MM.1S (cell line): ENCODE data around the gene SPECC1L.

Source experiments
- DNase-seq: peaks from one replicate; pipeline ENCODE4 v3.0.0-alpha.2; 2015
- H2AFZ ChIP-seq: fragments of 300-600 bp; sonication (generic); 2 replicates; pipeline ENCODE4 v1.6.0; 2016; ENCODE audit warnings: antibody characterized with exemption, low read length
- H3F3A ChIP-seq: fragments of 300-600 bp; sonication (generic); 2 replicates; pipeline ENCODE4 v1.6.1; 2016; ENCODE audit warnings: mild to moderate bottlenecking, antibody characterized with exemption, low read length, moderate library complexity, mixed read lengths; ENCODE audit not compliant: insufficient read depth
- H3K27ac ChIP-seq: fragments of 300-600 bp; sonication (generic); 2 replicates; pipeline ENCODE4 v1.5.1; 2016; ENCODE audit warnings: mild to moderate bottlenecking, low read length
- H3K27me3 ChIP-seq: fragments of 300-600 bp; sonication (generic); replicated peaks from 2 replicates; pipeline ENCODE4 v1.6.0; 2016; ENCODE audit warnings: low read length; ENCODE audit not compliant: insufficient read depth
- H3K36me3 ChIP-seq: fragments of 300-600 bp; sonication (generic); replicated peaks from 2 replicates; pipeline ENCODE4 v1.6.1; 2016; ENCODE audit warnings: mild to moderate bottlenecking, low read length, mixed read lengths; ENCODE audit not compliant: insufficient read depth
- H3K4me1 ChIP-seq: fragments of 300-600 bp; sonication (generic); 2 replicates; pipeline ENCODE4 v1.6.1; 2016; ENCODE audit warnings: low read length, mixed read lengths
- H3K4me2 ChIP-seq: fragments of 300-600 bp; sonication (generic); 2 replicates; pipeline ENCODE4 v1.6.0; 2016; ENCODE audit warnings: low read depth, low read length
- H3K4me3 ChIP-seq: fragments of 300-600 bp; sonication (generic); 2 replicates; pipeline ENCODE4 v1.5.1; 2016; ENCODE audit warnings: low read length, mixed read lengths
- H3K79me2 ChIP-seq: fragments of 300-600 bp; sonication (generic); 2 replicates; pipeline ENCODE4 v1.6.1; 2016; ENCODE audit warnings: mixed run types, low read length, mixed read lengths
- H3K9ac ChIP-seq: fragments of 300-600 bp; sonication (generic); 2 replicates; pipeline ENCODE4 v1.6.1; 2016; ENCODE audit warnings: low read length, mixed read lengths
- H3K9me2 ChIP-seq: fragments of 300-600 bp; sonication (generic); replicated peaks from 2 replicates; pipeline ENCODE4 v1.6.1; 2016; ENCODE audit warnings: mild to moderate bottlenecking, low read length, mixed read lengths; ENCODE audit not compliant: insufficient read depth
- H3K9me3 ChIP-seq: fragments of 300-600 bp; sonication (generic); replicated peaks from 2 replicates; pipeline ENCODE4 v1.6.1; 2016; ENCODE audit warnings: mild to moderate bottlenecking, low read length, mixed read lengths; ENCODE audit not compliant: insufficient read depth
- H4K20me1 ChIP-seq: fragments of 300-600 bp; sonication (generic); 2 replicates; pipeline ENCODE4 v1.6.1; 2016; ENCODE audit warnings: mild to moderate bottlenecking, low read length, moderate library complexity, mixed read lengths; ENCODE audit not compliant: insufficient read depth
- EZH2 ChIP-seq: fragments of 300-600 bp; sonication (generic); optimal IDR thresholded peaks from 2 replicates; pipeline ENCODE3; 2017; ENCODE audit warnings: low read depth, mild to moderate bottlenecking, antibody characterized with exemption, low read length, mixed read lengths
- EZH2phosphoT487 ChIP-seq: fragments of 300-600 bp; sonication (generic); IDR thresholded peaks from 2 replicates; pipeline ENCODE4 v1.6.1; 2018; ENCODE audit warnings: antibody characterized with exemption, low read length
- TF ChIP-seq, protein P1 (sequence below): fragments of 300-600 bp; sonication (generic); IDR thresholded peaks from 2 replicates; pipeline ENCODE4 v1.5.1; 2016; ENCODE audit warnings: antibody characterized with exemption, low read length, mixed read lengths

Gene SPECC1L

DNA sequence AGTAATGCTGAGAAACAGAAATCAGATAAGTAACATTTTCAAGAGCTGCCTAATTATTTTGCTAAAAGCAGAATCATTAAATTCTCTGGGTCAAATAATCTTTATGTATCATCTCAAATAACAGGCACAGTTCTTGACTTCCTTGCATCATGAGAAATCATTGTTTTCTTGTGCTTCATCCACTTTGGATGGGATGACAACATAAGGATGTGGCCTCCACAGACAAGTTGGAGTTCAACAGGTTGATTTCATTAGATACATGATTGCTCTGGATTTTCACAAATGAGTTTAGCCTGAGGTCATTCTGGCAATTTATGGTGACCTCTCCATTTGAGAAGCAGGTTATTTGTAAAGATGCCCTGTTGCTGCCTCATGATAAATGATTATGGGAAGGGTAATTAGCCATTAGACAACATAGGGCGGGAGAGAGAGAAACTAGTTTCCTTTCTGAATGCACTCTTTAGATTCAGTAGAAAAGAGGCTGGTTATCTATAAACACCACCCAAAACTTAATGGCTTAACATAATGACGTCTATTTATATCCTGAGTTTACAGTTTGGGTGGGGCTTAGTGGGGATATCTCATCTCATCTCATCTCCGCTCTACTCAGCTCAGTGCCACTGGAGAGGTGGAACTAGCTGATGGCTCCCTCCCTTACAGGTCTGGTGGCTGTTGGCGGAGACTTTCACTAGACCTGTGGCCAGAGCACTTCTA, 121.7 kb downstream of the SPECC1L start:
- Histone ChIP-seq H3K27me3 (no peaks in the 10 kb centered on the region), H4K20me1 (no peaks in the 10 kb centered on the region), H3K4me3 (no peak overlapping the region), H3K9me2 (no peaks in the 10 kb centered on the region), H3K4me2 (no peak overlapping the region), H3K36me3 (no peaks in the 10 kb centered on the region), H3K9ac (no peak overlapping the region), H3K4me1 (no peaks in the 10 kb centered on the region), H3K27ac (no peak overlapping the region), H3F3A (no peaks in the 10 kb centered on the region), H3K9me3 (no peaks in the 10 kb centered on the region), H2AFZ (no peak overlapping the region), H3K79me2 (no peaks in the 10 kb centered on the region)
- DNase-seq = no peak
- TF ChIP-seq EZH2 (no peak), EZH2phosphoT487 (no peak)
- TF ChIP-seq, protein P1, sequence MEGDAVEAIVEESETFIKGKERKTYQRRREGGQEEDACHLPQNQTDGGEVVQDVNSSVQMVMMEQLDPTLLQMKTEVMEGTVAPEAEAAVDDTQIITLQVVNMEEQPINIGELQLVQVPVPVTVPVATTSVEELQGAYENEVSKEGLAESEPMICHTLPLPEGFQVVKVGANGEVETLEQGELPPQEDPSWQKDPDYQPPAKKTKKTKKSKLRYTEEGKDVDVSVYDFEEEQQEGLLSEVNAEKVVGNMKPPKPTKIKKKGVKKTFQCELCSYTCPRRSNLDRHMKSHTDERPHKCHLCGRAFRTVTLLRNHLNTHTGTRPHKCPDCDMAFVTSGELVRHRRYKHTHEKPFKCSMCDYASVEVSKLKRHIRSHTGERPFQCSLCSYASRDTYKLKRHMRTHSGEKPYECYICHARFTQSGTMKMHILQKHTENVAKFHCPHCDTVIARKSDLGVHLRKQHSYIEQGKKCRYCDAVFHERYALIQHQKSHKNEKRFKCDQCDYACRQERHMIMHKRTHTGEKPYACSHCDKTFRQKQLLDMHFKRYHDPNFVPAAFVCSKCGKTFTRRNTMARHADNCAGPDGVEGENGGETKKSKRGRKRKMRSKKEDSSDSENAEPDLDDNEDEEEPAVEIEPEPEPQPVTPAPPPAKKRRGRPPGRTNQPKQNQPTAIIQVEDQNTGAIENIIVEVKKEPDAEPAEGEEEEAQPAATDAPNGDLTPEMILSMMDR = no peak

DNA sequence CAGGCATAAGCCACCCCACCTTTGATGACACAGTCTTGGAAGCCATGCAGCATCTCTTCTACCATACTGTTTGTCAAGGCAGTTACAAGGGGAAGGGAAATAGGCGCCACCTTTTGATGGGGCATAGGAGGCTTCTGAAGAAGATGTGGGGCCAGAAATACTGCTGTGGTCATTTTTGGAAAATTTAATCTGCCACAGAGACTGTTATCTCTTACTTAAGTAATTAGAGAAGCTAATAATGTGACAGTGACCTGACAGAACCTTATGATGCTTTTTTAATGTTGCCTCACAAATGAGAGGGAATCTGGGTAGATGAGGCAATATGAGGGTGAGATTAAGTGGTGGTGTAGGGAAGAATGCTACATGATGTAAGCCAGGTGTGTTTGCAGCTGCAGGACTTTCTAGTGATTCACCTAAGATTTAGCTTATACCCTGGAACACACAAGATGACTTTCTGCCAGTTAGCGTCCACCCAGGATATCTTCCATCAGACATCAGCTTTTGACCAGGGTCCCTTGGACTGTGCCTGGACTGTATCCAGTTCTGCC, 122.5 kb downstream of the SPECC1L start:
- Histone ChIP-seq H3K79me2 (no peaks in the 10 kb centered on the region), H4K20me1 (no peaks in the 10 kb centered on the region), H3K4me1 (no peaks in the 10 kb centered on the region), H3K9ac (no peak overlapping the region), H3K27ac (no peak overlapping the region), H3K9me3 (no peaks in the 10 kb centered on the region), H3K4me2 (no peak overlapping the region), H3K27me3 (no peaks in the 10 kb centered on the region), H3F3A (no peaks in the 10 kb centered on the region), H3K36me3 (no peaks in the 10 kb centered on the region), H2AFZ (no peak overlapping the region), H3K9me2 (no peaks in the 10 kb centered on the region), H3K4me3 (no peak overlapping the region)
- no peak for DNase-seq
- TF ChIP-seq EZH2 = no peak
- TF ChIP-seq, protein P1 = no peak
- no peak for TF ChIP-seq EZH2phosphoT487

DNA sequence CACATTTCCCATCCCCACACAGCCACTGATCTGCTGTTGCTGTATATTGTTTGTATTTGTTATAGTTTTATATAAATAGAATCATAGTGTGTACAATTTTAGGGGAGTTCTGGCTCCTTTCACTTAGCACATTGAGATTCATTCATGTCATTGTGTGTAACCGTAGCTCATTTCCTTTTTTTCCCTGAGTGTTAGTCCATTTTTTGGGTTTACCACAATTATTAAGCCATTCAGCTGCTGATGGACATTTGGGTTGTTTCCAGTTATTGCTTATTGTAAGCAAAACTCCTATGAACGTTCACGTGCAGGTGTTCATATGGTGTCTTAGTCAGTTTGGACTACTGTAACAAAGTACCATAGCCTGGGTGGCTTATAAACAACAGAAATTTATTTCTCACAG, 123.2 kb downstream of the SPECC1L start:
- no peak overlapping the region for H3K9ac ChIP-seq
- no peaks in the 10 kb centered on the region for H3K36me3 ChIP-seq
- H3K4me1 ChIP-seq = no peaks in the 10 kb centered on the region

More for the DNA sequence above, 123.2 kb downstream of the SPECC1L start:
- no peak for TF ChIP-seq EZH2phosphoT487
- TF ChIP-seq EZH2 = no peak
- TF ChIP-seq, protein P1 = no peak
- no peak overlapping the region for H3K27ac ChIP-seq
- H3K9me3 ChIP-seq = no peaks in the 10 kb centered on the region
- no peak overlapping the region for H3K4me3 ChIP-seq
- H4K20me1 ChIP-seq = no peaks in the 10 kb centered on the region
- no peaks in the 10 kb centered on the region for H3K79me2 ChIP-seq
- no peaks in the 10 kb centered on the region for H3K9me2 ChIP-seq
- no peak overlapping the region for H2AFZ ChIP-seq
- H3F3A ChIP-seq = no peaks in the 10 kb centered on the region
- no peaks in the 10 kb centered on the region for H3K27me3 ChIP-seq
- no peak for DNase-seq
- no peak overlapping the region for H3K4me2 ChIP-seq
